ENCODE measurements around the gene PRR14L. TPM values are rescaled to one million over a fixed set of nuclear protein-coding genes. Genes with fewer than 3 reads are reported as not detected.
"Not testable (repeated sequence)": the region's sequence is repeated elsewhere in the genome, so short reads cannot be mapped to it uniquely, and the experiment has no call there.

PRR14L gene
- total and polyA plus RNA-seq, 4 donors = 17.3 to 28.8 (median 21.5) TPM

DNA sequence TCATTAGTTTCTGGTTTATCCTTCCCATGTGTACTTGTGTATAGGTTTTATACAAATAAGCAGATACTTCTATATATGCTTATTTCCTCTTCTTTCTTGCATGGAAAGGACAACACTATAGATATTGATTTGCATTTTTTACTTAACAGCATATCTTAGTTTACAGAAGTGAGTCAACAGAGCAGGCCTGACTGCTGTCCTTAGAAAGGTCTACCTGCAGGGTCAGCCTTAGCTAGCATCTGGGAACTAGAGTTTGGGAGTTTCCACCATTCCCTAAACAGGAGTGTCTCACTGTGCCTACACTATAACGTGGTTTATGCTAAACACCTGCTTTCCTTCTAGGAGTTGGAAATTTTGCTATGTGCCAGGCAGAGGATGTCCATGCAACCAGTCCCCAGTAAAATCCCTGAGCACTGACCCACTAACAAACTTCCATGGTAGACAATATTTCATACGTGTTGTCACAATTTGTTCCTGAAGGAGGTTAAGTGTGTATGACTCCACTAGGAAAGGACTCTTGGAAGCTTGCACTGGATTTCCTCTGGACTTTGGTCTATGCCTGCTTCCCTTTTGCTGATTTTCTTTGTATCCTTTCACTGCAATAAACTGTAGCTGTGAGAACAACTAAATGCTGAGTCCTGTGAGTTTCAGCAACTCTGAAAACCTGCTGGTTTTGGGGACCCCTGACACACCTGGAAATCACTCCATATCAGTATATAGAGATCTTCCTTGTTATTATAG, 17.7 kb downstream of the PRR14L start:
- no peak overlapping the region for H3K27ac ChIP-seq (ENCODE audit: low read depth, low read length)

DNA sequence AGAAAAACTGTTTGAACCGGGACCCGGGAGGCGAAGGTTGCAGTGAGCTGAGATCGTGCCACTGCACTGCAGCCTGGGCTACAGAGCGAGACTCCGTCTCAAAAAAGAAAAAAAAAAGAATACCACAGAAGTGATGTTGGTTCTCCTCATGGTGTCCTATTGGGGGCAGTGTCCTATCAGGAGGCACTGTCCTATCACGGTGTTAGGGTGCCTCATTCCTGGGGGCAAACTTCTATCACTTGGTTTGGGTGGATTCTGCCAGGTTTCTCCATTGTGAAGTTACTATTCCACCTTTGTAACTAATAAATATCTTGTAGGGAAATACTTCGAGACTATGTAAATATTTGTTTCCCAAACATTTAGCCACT, 19.6 kb downstream of the PRR14L start:
- Histone ChIP-seq H3K9me3 (ENCODE audit: control insufficient read depth, insufficient read depth, low read length) (no peaks in the 10 kb centered on the region), H3K4me3 (ENCODE audit: low read depth, low read length) (no peak overlapping the region), H3K27me3 (ENCODE audit: control insufficient read depth, insufficient read depth, low read length) (no peaks in the 10 kb centered on the region), H3K27ac (ENCODE audit: low read depth, low read length) (no peak overlapping the region), H3K36me3 (ENCODE audit: control insufficient read depth, insufficient read depth, low read length) (peaks cover 6% of the 10 kb centered on the region), H3K4me1 (ENCODE audit: control insufficient read depth, insufficient read depth, low read length) (peaks cover 3% of the 10 kb centered on the region)
- WGBS (ENCODE audit: insufficient coverage) = 93% methylated on average over 6 of the region's 8 CpGs
- no peak for DNase-seq (ENCODE audit: low read depth in 4 of 6, low spot score in 6 of 6)

More for the DNA sequence above, 17.7 kb downstream of the PRR14L start:
- WGBS (ENCODE audit: insufficient coverage) = no CpG with 5 or more reads among the region's 2 CpGs
- H3K9me3 ChIP-seq (ENCODE audit: control insufficient read depth, insufficient read depth, low read length) = no peaks in the 10 kb centered on the region
- no peak for DNase-seq (ENCODE audit: low read depth in 4 of 6, low spot score in 6 of 6)
- H3K4me1 ChIP-seq (ENCODE audit: control insufficient read depth, insufficient read depth, low read length) = peaks cover 3% of the 10 kb centered on the region
- H3K4me3 ChIP-seq (ENCODE audit: low read depth, low read length) = no peak overlapping the region
- peaks cover 6% of the 10 kb centered on the region for H3K36me3 ChIP-seq (ENCODE audit: control insufficient read depth, insufficient read depth, low read length)
- no peaks in the 10 kb centered on the region for H3K27me3 ChIP-seq (ENCODE audit: control insufficient read depth, insufficient read depth, low read length)

DNA sequence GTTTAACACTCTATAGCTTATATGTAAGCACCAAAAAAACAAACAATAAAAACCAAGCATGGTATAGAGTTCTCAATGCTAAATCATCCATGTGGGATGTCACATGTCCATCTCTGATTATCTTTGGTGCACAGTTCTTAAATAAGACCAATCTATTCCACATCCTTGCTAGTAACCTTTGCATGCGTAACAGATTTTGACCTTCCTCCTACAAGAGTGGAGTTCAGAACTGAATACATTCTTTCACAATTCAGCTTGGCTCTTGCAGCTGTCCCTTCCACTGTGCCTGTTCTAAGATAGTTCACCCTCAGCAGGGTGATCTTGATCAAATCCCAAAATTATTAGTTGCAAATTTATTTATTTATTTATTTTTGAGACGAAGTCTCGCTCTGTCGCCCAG, 21.1 kb downstream of the PRR14L start:
- Histone ChIP-seq H3K9me3 (ENCODE audit: control insufficient read depth, insufficient read depth, low read length) (no peaks in the 10 kb centered on the region), H3K4me3 (ENCODE audit: low read depth, low read length) (no peak overlapping the region), H3K27ac (ENCODE audit: low read depth, low read length) (no peak overlapping the region), H3K36me3 (ENCODE audit: control insufficient read depth, insufficient read depth, low read length) (peaks cover 16% of the 10 kb centered on the region), H3K27me3 (ENCODE audit: control insufficient read depth, insufficient read depth, low read length) (no peaks in the 10 kb centered on the region), H3K4me1 (ENCODE audit: control insufficient read depth, insufficient read depth, low read length) (peaks cover 3% of the 10 kb centered on the region)
- 83% methylated on average over 1 of the region's 4 CpGs for WGBS (ENCODE audit: insufficient coverage)
- DNase-seq (ENCODE audit: low read depth in 4 of 6, low spot score in 6 of 6) = no peak

DNA sequence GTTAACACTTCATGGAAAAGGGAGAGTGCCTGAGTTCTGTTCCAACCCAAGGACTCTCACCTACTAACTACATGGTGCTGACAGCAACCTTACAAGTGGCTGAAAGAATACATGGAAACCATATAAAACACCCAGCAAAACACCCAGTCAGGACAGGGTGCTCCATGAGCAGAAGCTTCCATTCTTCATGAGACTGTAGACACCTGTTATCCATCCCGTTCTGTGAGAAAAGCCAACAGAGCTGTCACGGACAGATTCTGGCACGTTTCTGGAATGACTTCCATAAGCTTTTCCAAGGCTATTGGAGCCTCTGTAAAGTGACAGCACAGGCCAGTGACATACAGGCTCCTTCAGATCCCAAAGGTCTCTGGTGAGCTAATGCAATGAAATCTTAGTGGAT, 23.2 kb downstream of the PRR14L start:
- Histone ChIP-seq H3K27ac (ENCODE audit: low read depth, low read length) (no peak overlapping the region), H3K27me3 (ENCODE audit: control insufficient read depth, insufficient read depth, low read length) (no peaks in the 10 kb centered on the region), H3K9me3 (ENCODE audit: control insufficient read depth, insufficient read depth, low read length) (no peaks in the 10 kb centered on the region), H3K4me3 (ENCODE audit: low read depth, low read length) (no peak overlapping the region), H3K4me1 (ENCODE audit: control insufficient read depth, insufficient read depth, low read length) (peaks cover 3% of the 10 kb centered on the region), H3K36me3 (ENCODE audit: control insufficient read depth, insufficient read depth, low read length) (peaks cover 12% of the 10 kb centered on the region)
- no peak for DNase-seq (ENCODE audit: low read depth in 4 of 6, low spot score in 6 of 6)
- 93% methylated on average over 3 of the region's 3 CpGs for WGBS (ENCODE audit: insufficient coverage)

DNA sequence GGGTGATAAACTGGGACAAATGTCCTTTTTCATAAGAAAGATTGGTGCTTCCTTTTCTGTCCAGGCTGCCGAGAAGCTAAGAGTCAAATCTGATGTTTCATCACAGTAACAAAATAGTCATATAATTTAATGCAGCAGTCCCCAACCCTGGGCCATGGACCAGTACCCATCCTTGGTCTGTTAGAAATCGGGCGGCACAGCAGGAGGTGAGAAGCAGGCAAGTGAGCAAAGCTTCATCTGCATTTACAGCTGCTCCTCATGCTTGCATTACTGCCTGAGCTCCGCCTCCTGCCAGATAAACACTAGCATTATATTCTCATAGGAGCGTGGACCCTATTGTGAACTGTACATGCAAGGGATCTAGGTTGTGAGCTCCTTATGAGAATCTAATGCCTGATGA, 26.2 kb downstream of the PRR14L start:
- Histone ChIP-seq H3K36me3 (ENCODE audit: control insufficient read depth, insufficient read depth, low read length) (peaks cover 14% of the 10 kb centered on the region), H3K27me3 (ENCODE audit: control insufficient read depth, insufficient read depth, low read length) (no peaks in the 10 kb centered on the region), H3K27ac (ENCODE audit: low read depth, low read length) (no peak overlapping the region), H3K4me1 (ENCODE audit: control insufficient read depth, insufficient read depth, low read length) (no peaks in the 10 kb centered on the region), H3K4me3 (ENCODE audit: low read depth, low read length) (no peak overlapping the region), H3K9me3 (ENCODE audit: control insufficient read depth, insufficient read depth, low read length) (no peaks in the 10 kb centered on the region)
- DNase-seq (ENCODE audit: low read depth in 4 of 6, low spot score in 6 of 6) = no peak
- WGBS (ENCODE audit: insufficient coverage) = 70% methylated on average over 4 of the region's 5 CpGs

DNA sequence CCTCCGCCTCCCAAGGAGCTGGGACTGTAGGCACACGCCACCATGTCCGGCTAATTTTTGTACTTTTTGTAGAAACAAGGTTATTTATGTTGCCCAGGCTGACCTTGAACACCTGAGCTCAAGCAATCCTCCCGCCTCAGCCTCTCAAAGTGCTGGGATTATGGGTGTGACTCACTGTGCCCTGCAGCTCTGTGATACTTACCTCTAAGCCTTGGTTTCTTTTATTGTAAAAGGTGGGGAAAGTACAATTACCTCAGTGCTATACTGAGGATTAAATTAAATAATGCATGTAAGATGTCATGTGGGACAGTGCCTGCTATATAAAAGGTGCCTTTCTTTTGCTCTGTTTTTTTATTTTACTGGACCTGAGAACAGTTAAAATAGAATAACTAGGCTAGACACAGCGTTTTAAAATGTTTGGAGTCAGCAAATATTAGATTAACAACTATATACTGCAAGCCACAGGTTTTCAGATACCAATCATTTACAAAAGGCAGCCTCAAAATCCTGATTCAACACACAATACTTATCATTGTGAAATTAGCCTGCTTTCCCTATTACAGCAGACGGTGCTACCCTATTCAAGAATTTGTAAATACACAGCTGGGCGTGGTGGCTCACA, 30.0 kb downstream of the PRR14L start:
- peaks cover 11% of the 10 kb centered on the region for H3K36me3 ChIP-seq (ENCODE audit: control insufficient read depth, insufficient read depth, low read length)
- H3K27me3 ChIP-seq (ENCODE audit: control insufficient read depth, insufficient read depth, low read length) = no peaks in the 10 kb centered on the region
- no peaks in the 10 kb centered on the region for H3K4me1 ChIP-seq (ENCODE audit: control insufficient read depth, insufficient read depth, low read length)
- no peak overlapping the region for H3K4me3 ChIP-seq (ENCODE audit: low read depth, low read length)
- no peaks in the 10 kb centered on the region for H3K9me3 ChIP-seq (ENCODE audit: control insufficient read depth, insufficient read depth, low read length)
- WGBS (ENCODE audit: insufficient coverage) = 90% methylated on average over 4 of the region's 7 CpGs
- DNase-seq (ENCODE audit: low read depth in 4 of 6, low spot score in 6 of 6) = no peak
- H3K27ac ChIP-seq (ENCODE audit: low read depth, low read length) = no peak overlapping the region

DNA sequence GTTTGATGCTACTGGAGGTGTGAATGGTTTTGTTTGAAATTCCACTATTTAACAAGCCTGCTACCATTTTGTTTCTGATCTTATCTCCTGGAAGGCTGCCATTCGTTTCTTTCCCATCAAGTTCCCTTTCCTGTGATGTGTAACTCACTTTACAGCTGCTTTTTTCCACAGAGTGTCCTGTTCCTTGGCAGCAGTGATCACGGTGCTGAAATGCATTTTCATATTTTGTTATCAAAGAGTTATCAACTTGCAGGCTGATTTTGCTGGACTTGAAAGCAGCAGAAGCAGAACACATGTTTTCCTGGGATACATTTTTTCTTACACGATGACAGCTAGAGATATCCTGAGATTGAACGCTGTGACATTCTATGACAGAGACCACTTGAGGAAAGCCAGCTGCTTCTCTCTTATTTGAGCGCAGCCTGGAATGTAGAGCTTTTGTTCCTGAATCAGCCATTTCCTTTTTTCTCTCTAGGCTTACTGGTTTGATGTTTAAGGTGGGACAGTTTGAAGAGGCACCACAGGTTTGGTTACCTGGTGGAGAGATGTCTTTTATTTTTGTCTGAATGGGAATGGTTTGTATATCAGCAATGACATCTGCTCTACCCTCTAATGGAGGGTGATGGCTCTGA, 34.7 kb downstream of the PRR14L start:
- H3K4me3 ChIP-seq (ENCODE audit: low read depth, low read length) = no peak overlapping the region
- H3K9me3 ChIP-seq (ENCODE audit: control insufficient read depth, insufficient read depth, low read length) = no peaks in the 10 kb centered on the region
- H3K4me1 ChIP-seq (ENCODE audit: control insufficient read depth, insufficient read depth, low read length) = no peaks in the 10 kb centered on the region
- no peaks in the 10 kb centered on the region for H3K27me3 ChIP-seq (ENCODE audit: control insufficient read depth, insufficient read depth, low read length)
- peaks cover 20% of the 10 kb centered on the region for H3K36me3 ChIP-seq (ENCODE audit: control insufficient read depth, insufficient read depth, low read length)
- 95% methylated on average over 5 of the region's 5 CpGs for WGBS (ENCODE audit: insufficient coverage)
- no peak overlapping the region for H3K27ac ChIP-seq (ENCODE audit: low read depth, low read length)
- DNase-seq (ENCODE audit: low read depth in 4 of 6, low spot score in 6 of 6) = no peak

DNA sequence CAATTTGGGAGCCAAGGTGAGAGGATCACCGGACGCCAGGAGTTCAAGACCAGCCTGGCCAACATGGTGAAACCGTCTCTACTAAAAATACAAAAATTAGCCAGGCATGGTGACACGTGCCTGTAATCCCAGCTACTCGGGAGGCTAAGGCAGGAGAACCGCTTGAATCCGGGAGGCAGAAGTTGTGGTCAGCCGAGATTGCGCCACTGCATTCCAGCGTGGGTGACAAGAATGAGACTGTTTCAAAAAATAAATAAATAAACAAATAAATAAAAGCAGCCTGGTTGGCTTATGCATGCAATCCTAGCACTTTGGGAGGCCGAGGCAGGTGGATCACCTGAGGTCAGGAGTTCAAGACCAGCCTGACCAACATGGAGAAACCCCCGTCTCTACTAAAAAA, 38.7 kb downstream of the PRR14L start:
- not testable (repeated sequence) for H3K27ac ChIP-seq (ENCODE audit: low read depth, low read length); H3K4me3 ChIP-seq (ENCODE audit: low read depth, low read length); H3K4me1 ChIP-seq (ENCODE audit: control insufficient read depth, insufficient read depth, low read length); H3K9me3 ChIP-seq (ENCODE audit: control insufficient read depth, insufficient read depth, low read length); DNase-seq (ENCODE audit: low read depth in 4 of 6, low spot score in 6 of 6); H3K27me3 ChIP-seq (ENCODE audit: control insufficient read depth, insufficient read depth, low read length)
- WGBS (ENCODE audit: insufficient coverage) = 100% methylated on average over 2 of the region's 12 CpGs
- peaks cover 34% of the 10 kb centered on the region for H3K36me3 ChIP-seq (ENCODE audit: control insufficient read depth, insufficient read depth, low read length)

DNA sequence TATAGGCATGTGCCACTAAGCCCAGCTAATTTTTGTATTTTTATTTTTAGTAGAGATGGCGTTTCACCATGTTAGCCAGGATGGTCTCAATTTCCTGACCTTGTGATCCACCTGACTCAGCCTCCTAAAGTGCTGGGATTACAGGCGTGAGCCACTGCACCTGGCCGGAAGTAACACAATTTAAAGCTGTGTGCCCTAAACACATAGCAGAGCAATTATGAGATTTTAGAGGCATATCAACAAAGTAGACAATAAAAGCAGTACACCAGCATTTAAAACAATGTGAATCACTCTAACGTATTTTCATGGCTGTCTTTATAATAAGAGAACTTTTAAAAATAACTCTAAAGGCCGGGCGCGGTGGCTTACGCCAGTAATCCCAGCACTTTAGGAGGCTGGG, 42.4 kb downstream of the PRR14L start:
- H3K4me1 ChIP-seq (ENCODE audit: control insufficient read depth, insufficient read depth, low read length) = no peaks in the 10 kb centered on the region
- no peak for DNase-seq (ENCODE audit: low read depth in 4 of 6, low spot score in 6 of 6)
- H3K27me3 ChIP-seq (ENCODE audit: control insufficient read depth, insufficient read depth, low read length) = no peaks in the 10 kb centered on the region
- H3K27ac ChIP-seq (ENCODE audit: low read depth, low read length) = no peak overlapping the region
- H3K9me3 ChIP-seq (ENCODE audit: control insufficient read depth, insufficient read depth, low read length) = no peaks in the 10 kb centered on the region
- WGBS (ENCODE audit: insufficient coverage) = no CpG with 5 or more reads among the region's 8 CpGs
- H3K4me3 ChIP-seq (ENCODE audit: low read depth, low read length) = no peak overlapping the region
- peaks cover 60% of the 10 kb centered on the region for H3K36me3 ChIP-seq (ENCODE audit: control insufficient read depth, insufficient read depth, low read length)

DNA sequence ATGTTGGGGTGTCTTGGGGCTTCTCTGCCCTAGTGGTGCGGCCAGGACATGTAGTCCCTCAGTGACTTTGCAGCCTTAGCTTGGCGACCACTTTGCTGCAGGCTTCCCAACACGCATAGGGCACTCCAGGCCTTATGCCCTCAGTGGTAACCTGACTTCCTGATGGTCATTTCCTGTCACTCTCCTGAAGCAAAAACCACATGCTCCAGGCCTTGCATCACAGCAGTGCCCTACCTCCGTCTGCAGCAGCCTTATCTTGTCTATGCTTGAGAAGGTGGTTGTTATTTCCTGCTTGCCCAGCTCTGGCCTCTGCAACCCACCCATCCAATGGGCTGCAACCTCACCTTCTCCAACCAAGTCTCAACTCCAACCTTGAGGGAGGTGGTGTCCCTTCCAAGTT, 54.5 kb downstream of the PRR14L start:
- Histone ChIP-seq H3K9me3 (ENCODE audit: control insufficient read depth, insufficient read depth, low read length) (no peaks in the 10 kb centered on the region), H3K36me3 (ENCODE audit: control insufficient read depth, insufficient read depth, low read length) (peaks cover 48% of the 10 kb centered on the region), H3K27ac (ENCODE audit: low read depth, low read length) (no peak overlapping the region), H3K4me1 (ENCODE audit: control insufficient read depth, insufficient read depth, low read length) (no peaks in the 10 kb centered on the region), H3K27me3 (ENCODE audit: control insufficient read depth, insufficient read depth, low read length) (no peaks in the 10 kb centered on the region), H3K4me3 (ENCODE audit: low read depth, low read length) (no peak overlapping the region)
- no peak for DNase-seq (ENCODE audit: low read depth in 4 of 6, low spot score in 6 of 6)
- WGBS (ENCODE audit: insufficient coverage) = 98% methylated on average over 4 of the region's 4 CpGs

Measured in spinal cord (tissue), 10 donors.